ENCODE data around the gene NSD1. TPM values are rescaled to one million over a fixed set of nuclear protein-coding genes. Genes with fewer than 3 reads are reported as not detected.

Gene NSD1
- total and polyA plus RNA-seq, 9 of the 15 experiments (the other 6 are each of a cell fraction or from before 2014, with no cell fraction given), result 3.8 to 51.0 (median 24.7) TPM

DNA sequence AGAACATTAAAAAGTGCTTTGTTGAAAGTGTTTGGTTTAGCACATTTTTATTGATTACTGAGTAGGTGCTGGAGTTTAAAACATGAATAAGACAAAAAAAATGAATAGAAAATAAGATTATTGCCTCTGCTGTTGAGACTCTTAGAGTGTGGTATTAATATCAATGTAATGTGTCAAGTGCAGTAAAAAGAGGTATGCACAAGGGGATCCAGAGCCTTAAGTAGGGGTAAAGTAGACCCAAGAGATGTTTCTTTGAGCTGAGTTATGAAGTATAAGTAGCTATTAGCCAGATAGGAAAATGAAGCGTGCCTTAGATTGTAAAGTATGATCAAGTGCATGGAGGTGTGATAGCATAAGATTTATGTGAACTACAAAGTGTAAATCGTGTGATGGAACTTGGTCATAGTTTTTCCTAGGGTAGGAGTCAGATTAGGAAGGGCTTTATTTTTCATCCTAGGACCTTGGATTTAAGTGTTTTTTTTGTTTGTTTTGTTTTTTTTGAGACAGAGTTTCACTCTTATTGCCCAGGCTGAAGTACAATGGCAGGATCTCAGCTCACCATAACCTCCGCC lies 45.2 kb downstream of the NSD1 start:
- BruUV-seq (replicated peaks), result no TSS peak
- DNase-seq (ENCODE audit: extremely low read depth in 1 of 4, low spot score in 3 of 4) (no peak), ATAC-seq (no peak), FAIRE-seq (peak; percentile 42)
- Histone ChIP-seq H2AFZ (ENCODE audit: low read depth, low read length) (no peak overlapping the region), H3K4me2 (ENCODE audit: insufficient read depth, low read length) (no peak overlapping the region), H3K79me2 (ENCODE audit: control insufficient read depth, insufficient read depth, low read length) (peaks cover 55% of the 10 kb centered on the region), H3K9ac (ENCODE audit: insufficient read depth in 1 of 2, low read depth in 2 of 2, low read length in 2 of 2) (no peak overlapping the region), H3K4me3 (no peak overlapping the region), H3K36me3 (ENCODE audit: control insufficient read depth, insufficient read depth, low read length) (peaks cover 6% of the 10 kb centered on the region; the same call in 1 of the 3 replicates), H3K4me1 (replicated peaks in 1 of 2; ENCODE audit: control insufficient read depth in 2 of 2, insufficient read depth in 2 of 2, low read length in 2 of 2) (no peaks in the 10 kb centered on the region; a peak in 2 of 5 replicates), H3K27ac (ENCODE audit: extremely low read depth, low read depth, low read length) (no peak overlapping the region), H3K9me3 (replicated peaks; ENCODE audit: control insufficient read depth, insufficient read depth, low read depth, low read length) (no peaks in the 10 kb centered on the region), H4K20me1 (replicated peaks; ENCODE audit: control insufficient read depth, insufficient read depth, low read length) (no peaks in the 10 kb centered on the region; the same call in 1 of the 2 replicates), H3K9me1 (ENCODE audit: control insufficient read depth, insufficient read depth, low read length) (peaks cover 4% of the 10 kb centered on the region), H3K27me3 (ENCODE audit: control insufficient read depth in 2 of 2, insufficient read depth in 2 of 2, low read length in 2 of 2) (no peaks in the 10 kb centered on the region)
- TF ChIP-seq NFIC (IDR thresholded peaks at IDR 0.05) (no peak), PTRF (tag; IDR thresholded peaks at IDR 0.05) (no peak), EP400 (IDR thresholded peaks at IDR 0.05) (no peak), WHSC1 (IDR thresholded peaks at IDR 0.05; ENCODE audit: low read length) (no peak)
- in situ Hi-C loops (cut with MboI) (no loop called here), intact Hi-C loops (cut with micrococcal nuclease) (no loop called here)
- WGBS (ENCODE audit: insufficient coverage, low coverage, missing lambda C conversion rate), result 76% methylated on average over 3 of the region's 3 CpGs
- CTCF ChIA-PET (ENCODE audit: low intra/inter-chr PET ratio), result no interaction called here
- POLR2A ChIA-PET, result interaction anchor here (1.0 kb wide), 1 partner anchor 15 kb away, joined by 4 read pairs; no protein-coding TSS in a partner anchor

DNA sequence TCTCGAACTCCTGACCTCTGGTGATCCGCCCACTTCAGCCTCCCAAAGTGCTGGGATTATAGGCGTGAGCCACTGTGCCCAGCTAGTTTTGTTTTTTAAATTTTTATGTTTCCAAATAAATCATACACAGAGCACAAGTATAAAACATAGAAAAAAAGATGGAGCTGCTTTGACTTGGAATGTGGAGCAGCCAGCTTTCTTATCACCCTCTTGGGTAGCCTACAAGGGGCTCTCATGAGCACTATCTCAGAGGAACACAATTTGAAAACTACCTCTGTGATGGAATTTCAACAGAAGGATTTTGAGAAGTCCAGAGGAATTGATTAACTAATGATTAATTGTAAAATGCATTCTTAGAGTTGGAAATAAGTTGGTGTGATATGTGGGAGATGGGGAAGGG lies 45.9 kb downstream of the NSD1 start:
- FAIRE-seq, result no peak

More for the DNA sequence above, 45.9 kb downstream of the NSD1 start:
- intact Hi-C loops (cut with micrococcal nuclease) (no loop called here), in situ Hi-C loops (cut with MboI) (no loop called here)
- H4K20me1 ChIP-seq (replicated peaks; ENCODE audit: control insufficient read depth, insufficient read depth, low read length), result no peaks in the 10 kb centered on the region; the same call in none of the 2 replicates
- H2AFZ ChIP-seq (ENCODE audit: low read depth, low read length), result no peak overlapping the region
- H3K9me1 ChIP-seq (ENCODE audit: control insufficient read depth, insufficient read depth, low read length), result peaks cover 4% of the 10 kb centered on the region
- no peaks in the 10 kb centered on the region; a peak in 2 of 5 replicates for H3K4me1 ChIP-seq (replicated peaks in 1 of 2; ENCODE audit: control insufficient read depth in 2 of 2, insufficient read depth in 2 of 2, low read length in 2 of 2)
- H3K27ac ChIP-seq (ENCODE audit: extremely low read depth, low read depth, low read length), result no peak overlapping the region
- H3K4me3 ChIP-seq, result no peak overlapping the region
- no peaks in the 10 kb centered on the region for H3K9me3 ChIP-seq (replicated peaks; ENCODE audit: control insufficient read depth, insufficient read depth, low read depth, low read length)
- no peak overlapping the region for H3K4me2 ChIP-seq (ENCODE audit: insufficient read depth, low read length)
- POLR2A ChIA-PET, result interaction anchor here (1.0 kb wide), 1 partner anchor 16 kb away, joined by 4 read pairs; no protein-coding TSS in a partner anchor
- ATAC-seq (no peak), DNase-seq (ENCODE audit: extremely low read depth in 1 of 4, low spot score in 3 of 4) (no peak)
- no peaks in the 10 kb centered on the region for H3K27me3 ChIP-seq (ENCODE audit: control insufficient read depth in 2 of 2, insufficient read depth in 2 of 2, low read length in 2 of 2)
- no peak overlapping the region for H3K9ac ChIP-seq (ENCODE audit: insufficient read depth in 1 of 2, low read depth in 2 of 2, low read length in 2 of 2)
- H3K79me2 ChIP-seq (ENCODE audit: control insufficient read depth, insufficient read depth, low read length), result peaks cover 57% of the 10 kb centered on the region
- CTCF ChIA-PET (ENCODE audit: low intra/inter-chr PET ratio), result no interaction called here
- 74% methylated on average over 3 of the region's 3 CpGs for WGBS (ENCODE audit: insufficient coverage, low coverage, missing lambda C conversion rate)
- H3K36me3 ChIP-seq (ENCODE audit: control insufficient read depth, insufficient read depth, low read length), result peaks cover 6% of the 10 kb centered on the region; the same call in 1 of the 3 replicates
- no TSS peak for BruUV-seq (replicated peaks)
- no peak for TF ChIP-seq ZC3H11A (IDR thresholded peaks at IDR 0.05; ENCODE audit: low read depth, low read length)
- TF ChIP-seq, protein P1, sequence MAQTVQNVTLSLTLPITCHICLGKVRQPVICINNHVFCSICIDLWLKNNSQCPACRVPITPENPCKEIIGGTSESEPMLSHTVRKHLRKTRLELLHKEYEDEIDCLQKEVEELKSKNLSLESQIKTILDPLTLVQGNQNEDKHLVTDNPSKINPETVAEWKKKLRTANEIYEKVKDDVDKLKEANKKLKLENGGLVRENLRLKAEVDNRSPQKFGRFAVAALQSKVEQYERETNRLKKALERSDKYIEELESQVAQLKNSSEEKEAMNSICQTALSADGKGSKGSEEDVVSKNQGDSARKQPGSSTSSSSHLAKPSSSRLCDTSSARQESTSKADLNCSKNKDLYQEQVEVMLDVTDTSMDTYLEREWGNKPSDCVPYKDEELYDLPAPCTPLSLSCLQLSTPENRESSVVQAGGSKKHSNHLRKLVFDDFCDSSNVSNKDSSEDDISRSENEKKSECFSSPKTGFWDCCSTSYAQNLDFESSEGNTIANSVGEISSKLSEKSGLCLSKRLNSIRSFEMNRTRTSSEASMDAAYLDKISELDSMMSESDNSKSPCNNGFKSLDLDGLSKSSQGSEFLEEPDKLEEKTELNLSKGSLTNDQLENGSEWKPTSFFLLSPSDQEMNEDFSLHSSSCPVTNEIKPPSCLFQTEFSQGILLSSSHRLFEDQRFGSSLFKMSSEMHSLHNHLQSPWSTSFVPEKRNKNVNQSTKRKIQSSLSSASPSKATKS (CRISPR knock-in tag; IDR thresholded peaks at IDR 0.05), result no peak
- TF ChIP-seq, protein P2, sequence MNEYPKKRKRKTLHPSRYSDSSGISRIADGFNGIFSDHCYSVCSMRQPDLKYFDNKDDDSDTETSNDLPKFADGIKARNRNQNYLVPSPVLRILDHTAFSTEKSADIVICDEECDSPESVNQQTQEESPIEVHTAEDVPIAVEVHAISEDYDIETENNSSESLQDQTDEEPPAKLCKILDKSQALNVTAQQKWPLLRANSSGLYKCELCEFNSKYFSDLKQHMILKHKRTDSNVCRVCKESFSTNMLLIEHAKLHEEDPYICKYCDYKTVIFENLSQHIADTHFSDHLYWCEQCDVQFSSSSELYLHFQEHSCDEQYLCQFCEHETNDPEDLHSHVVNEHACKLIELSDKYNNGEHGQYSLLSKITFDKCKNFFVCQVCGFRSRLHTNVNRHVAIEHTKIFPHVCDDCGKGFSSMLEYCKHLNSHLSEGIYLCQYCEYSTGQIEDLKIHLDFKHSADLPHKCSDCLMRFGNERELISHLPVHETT (CRISPR knock-in tag; conservative IDR thresholded peaks at IDR 0.05 in 1 of 2, IDR thresholded peaks at IDR 0.05 in 1 of 2), result no peak

Data from K562 (cell line).